Activated naive CD4-positive, alpha-beta T cell treated with anti-CD3 and anti-CD28 coated beads, Interleukin-2, amount 50 U/mL, for 24 hours (primary cell): ENCODE data around the gene INPP5K.
"Not testable (repeated sequence)": the region's sequence is repeated elsewhere in the genome, so short reads cannot be mapped to it uniquely, and the experiment has no call there.

Experiments used
- H3K27ac Mint-ChIP-seq: one replicate; pipeline ENCODE4 v1.8.0; 2021; ENCODE audit warnings: mild to moderate bottlenecking, mixed read lengths
- H3K27me3 Mint-ChIP-seq: one replicate; pipeline ENCODE4 v1.8.0; 2021; ENCODE audit warnings: mixed read lengths
- H3K36me3 Mint-ChIP-seq: one replicate; pipeline ENCODE4 v1.8.0; 2021; ENCODE audit warnings: mixed read lengths
- H3K4me1 Mint-ChIP-seq: one replicate; pipeline ENCODE4 v1.8.0; 2021; ENCODE audit warnings: mixed read lengths
- H3K4me3 Mint-ChIP-seq: one replicate; pipeline ENCODE4 v1.8.0; 2021; ENCODE audit warnings: mild to moderate bottlenecking, mixed read lengths
- H3K9me3 Mint-ChIP-seq: one replicate; pipeline ENCODE4 v1.8.0; 2021; ENCODE audit warnings: mixed read lengths

The INPP5K gene

GRCh38 chr17:1452836-1453235 lies 63.6 kb downstream of the INPP5K start:
- Mint-ChIP-seq H3K4me1 (peaks cover 60% of the 10 kb centered on the region), H3K27me3 (no peaks in the 10 kb centered on the region), H3K27ac (no peak overlapping the region), H3K36me3 (peaks cover 3% of the 10 kb centered on the region), H3K9me3 (no peaks in the 10 kb centered on the region), H3K4me3 (no peak overlapping the region)

- H3K27ac Mint-ChIP-seq, H3K4me3 Mint-ChIP-seq, H3K9me3 Mint-ChIP-seq, H3K27me3 Mint-ChIP-seq, H3K36me3 Mint-ChIP-seq: not testable (repeated sequence)
- peaks cover 73% of the 10 kb centered on the region for H3K4me1 Mint-ChIP-seq
Measured at GRCh38 chr17:1450261-1450660, 66.2 kb downstream of the INPP5K start.

- no peak overlapping the region for H3K4me3 Mint-ChIP-seq
- H3K27ac Mint-ChIP-seq: no peak overlapping the region
- H3K36me3 Mint-ChIP-seq: peaks cover 3% of the 10 kb centered on the region
- H3K27me3 Mint-ChIP-seq: no peaks in the 10 kb centered on the region
- H3K9me3 Mint-ChIP-seq: no peaks in the 10 kb centered on the region
- H3K4me1 Mint-ChIP-seq: peaks cover 70% of the 10 kb centered on the region
Measured at GRCh38 chr17:1449412-1449967, 66.9 kb downstream of the INPP5K start.

DNA sequence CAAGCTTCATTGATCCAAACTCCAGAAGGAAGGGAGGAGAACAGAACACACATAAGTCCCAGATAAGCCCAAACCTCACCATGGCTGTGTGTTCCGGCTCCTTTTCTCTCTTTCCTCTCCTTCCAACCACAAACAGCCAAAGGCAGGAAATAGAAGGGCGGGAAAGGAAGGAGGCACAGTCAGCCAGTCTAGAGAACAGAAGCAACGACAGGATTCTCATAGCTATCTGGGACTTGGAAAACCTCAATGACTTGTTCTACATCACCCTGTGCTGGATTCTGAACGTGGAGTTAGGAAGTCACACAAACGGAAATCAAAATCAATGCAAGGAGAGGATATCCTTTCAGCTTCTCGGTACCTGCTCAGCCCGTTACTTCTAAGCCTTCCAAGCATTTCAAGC lies 69.4 kb downstream of the INPP5K start:
- Mint-ChIP-seq H3K4me3 (no peak overlapping the region), H3K4me1 (peaks cover 48% of the 10 kb centered on the region), H3K9me3 (no peaks in the 10 kb centered on the region), H3K36me3 (no peaks in the 10 kb centered on the region), H3K27me3 (no peaks in the 10 kb centered on the region), H3K27ac (peak overlapping the region; percentile 65)

DNA sequence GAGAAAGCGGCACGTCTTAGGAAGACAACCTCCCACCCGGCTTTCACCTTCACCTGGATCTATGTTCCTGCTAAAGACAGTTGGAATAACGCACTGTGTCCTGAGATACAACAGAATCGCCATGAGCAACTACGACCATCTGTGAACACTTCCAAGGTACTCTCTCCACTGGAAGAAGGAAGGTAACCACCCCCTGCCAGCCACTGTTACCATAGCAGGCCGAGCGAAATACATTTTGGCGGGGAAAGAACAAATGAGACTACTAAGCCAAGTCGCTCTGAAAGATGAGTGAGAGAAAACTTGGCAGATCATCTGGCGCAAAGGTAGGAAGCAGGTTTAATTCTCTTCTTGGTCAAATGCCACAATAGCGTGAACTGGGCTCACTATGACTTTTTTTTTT lies 70.2 kb downstream of the INPP5K start:
- Mint-ChIP-seq H3K9me3 (no peaks in the 10 kb centered on the region), H3K27ac (no peak overlapping the region), H3K4me3 (peak overlapping the region; percentile 3), H3K36me3 (no peaks in the 10 kb centered on the region), H3K4me1 (peaks cover 40% of the 10 kb centered on the region), H3K27me3 (no peaks in the 10 kb centered on the region)

DNA sequence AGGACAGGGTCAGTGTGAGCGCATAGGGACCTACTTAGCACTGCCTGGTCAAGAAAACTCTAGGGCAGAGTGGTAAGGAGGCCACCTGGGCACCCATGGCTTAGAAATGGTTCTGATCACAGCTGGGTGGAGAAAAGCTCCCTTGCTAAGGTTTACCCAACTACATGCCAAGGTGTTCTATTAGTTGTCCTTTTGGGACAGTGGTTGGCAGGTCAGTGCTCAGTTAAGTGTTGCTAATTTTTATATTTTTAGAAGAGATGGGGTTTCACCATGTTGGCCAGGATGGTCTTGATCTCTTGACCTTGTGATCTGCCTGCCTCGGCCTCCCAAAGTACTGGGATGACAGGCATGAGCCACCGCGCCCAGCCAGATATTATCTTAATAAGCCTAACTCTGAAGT lies 70.7 kb downstream of the INPP5K start:
- H3K36me3 Mint-ChIP-seq, H3K9me3 Mint-ChIP-seq, H3K27ac Mint-ChIP-seq, H3K27me3 Mint-ChIP-seq, H3K4me3 Mint-ChIP-seq: not testable (repeated sequence)
- peaks cover 40% of the 10 kb centered on the region for H3K4me1 Mint-ChIP-seq
